GM23248 (cell line): ENCODE data around the gene MEX3A. TPM values are rescaled to one million over a fixed set of nuclear protein-coding genes. Genes with fewer than 3 reads are reported as not detected.

Experiments
- DNase-seq: peaks from one replicate; pipeline ENCODE4 v3.0.0-alpha.2; 2015
- H2AFZ ChIP-seq: fragments of 200-600 bp; sonication (generic); 2 replicates; pipeline ENCODE4 v1.6.1; 2016; ENCODE audit warnings: antibody characterized with exemption
- H3F3A ChIP-seq: fragments of 200-600 bp; sonication (generic); 2 replicates; pipeline ENCODE4 v1.6.1; 2016; ENCODE audit warnings: mild to moderate bottlenecking, antibody characterized with exemption, mixed run types; ENCODE audit not compliant: insufficient read depth
- H3K27ac ChIP-seq: fragments of 200-600 bp; sonication (generic); 2 replicates; pipeline ENCODE4 v1.5.1; 2016; ENCODE audit warnings: mild to moderate bottlenecking
- H3K27me3 ChIP-seq: fragments of 200-600 bp; sonication (generic); replicated peaks from 2 replicates; pipeline ENCODE4 v1.6.1; 2016; ENCODE audit warnings: mild to moderate bottlenecking; ENCODE audit not compliant: insufficient read depth
- H3K36me3 ChIP-seq: fragments of 200-600 bp; sonication (generic); 2 replicates; pipeline ENCODE4 v1.6.1; 2016; ENCODE audit warnings: low read depth, mild to moderate bottlenecking
- H3K4me1 ChIP-seq: fragments of 200-600 bp; sonication (generic); 2 replicates; pipeline ENCODE4 v1.6.1; 2016; ENCODE audit warnings: mild to moderate bottlenecking; ENCODE audit not compliant: insufficient read depth
- H3K4me2 ChIP-seq: fragments of 200-600 bp; sonication (generic); one replicate; pipeline ENCODE4 v1.6.1; 2016; ENCODE audit warnings: mild to moderate bottlenecking; ENCODE audit not compliant: unreplicated experiment
- H3K4me3 ChIP-seq: fragments of 200-600 bp; sonication (generic); 2 replicates; pipeline ENCODE4 v1.5.1; 2016; ENCODE audit warnings: mild to moderate bottlenecking
- H3K79me2 ChIP-seq: fragments of 200-600 bp; sonication (generic); 2 replicates; pipeline ENCODE4 v1.6.1; 2016; ENCODE audit warnings: mild to moderate bottlenecking; ENCODE audit not compliant: insufficient read depth
- H3K9ac ChIP-seq: fragments of 200-600 bp; sonication (generic); 2 replicates; pipeline ENCODE4 v1.6.1; 2016; ENCODE audit warnings: mild to moderate bottlenecking
- H3K9me2 ChIP-seq: fragments of 200-600 bp; sonication (generic); 2 replicates; pipeline ENCODE4 v1.6.1; 2016; ENCODE audit warnings: mixed run types, mild to moderate bottlenecking, moderate library complexity; ENCODE audit not compliant: insufficient read depth
- H3K9me3 ChIP-seq: fragments of 200-600 bp; sonication (generic); one replicate; pipeline ENCODE4 v1.6.1; 2017; ENCODE audit warnings: low read depth
- H4K20me1 ChIP-seq: fragments of 200-600 bp; sonication (generic); 2 replicates; pipeline ENCODE4 v1.6.0; 2016; ENCODE audit not compliant: insufficient read depth
- EZH2 ChIP-seq: fragments of 200-600 bp; sonication (generic); IDR thresholded peaks from 2 replicates; pipeline ENCODE4 v1.6.1; 2018; ENCODE audit warnings: antibody characterized with exemption, mild to moderate bottlenecking; ENCODE audit not compliant: insufficient read depth, poor library complexity, severe bottlenecking
- EZH2phosphoT487 ChIP-seq: fragments of 200-600 bp; sonication (generic); IDR thresholded peaks from 2 replicates; pipeline ENCODE4 v1.6.1; 2018; ENCODE audit warnings: antibody characterized with exemption, moderate library complexity, mild to moderate bottlenecking, low read depth; ENCODE audit not compliant: insufficient read depth
- WGBS, 2 experiments: methylation state at CpG; one replicate each; pipeline ENCODE4 v1.1.6; 2015 to 2017; ENCODE audit warnings: low lambda C conversion rate in 2 of 2, low coverage in 1 of 2; ENCODE audit errors: missing lambda C conversion rate in 2 of 2; 5-methylcytosine and 5-hydroxymethylcytosine counted together
- in situ Hi-C: fragments of 300-500 bp; cut with MboI; formaldehyde crosslinking; loops from 2 replicates; pipeline ENCODE4 v1.15.0; 2020
- polyA plus RNA-seq: library from polyadenylated mRNA; unstranded; fragments of >200 nt; fragmentation: Nextera tagmentation; extraction: Ambion mirVana; gene quantifications from 2 replicates; pipeline ENCODE4 v1.2.1, GENCODE V29; 2016
- total RNA-seq: library from RNA; depleted of rRNA; stranded (reverse); fragments of >200 nt; shearing (Covaris generic); gene quantifications from 2 replicates; pipeline ENCODE4 v1.2.3, GENCODE V29; 2014; rRNA removed

Gene MEX3A
- total and polyA plus RNA-seq, 2 experiments from 2014 or later: 0.05 to 0.22 TPM

- H3K4me3 ChIP-seq: no peak overlapping the region
- H3K36me3 ChIP-seq: no peaks in the 10 kb centered on the region
- no peak overlapping the region for H3K9ac ChIP-seq
- no peak for DNase-seq
- TF ChIP-seq EZH2 (no peak), EZH2phosphoT487 (no peak)
- 0 out of 2 replicates have a peak, but pooled peaks cover 1% of the 10 kb centered on the region for H3K4me1 ChIP-seq
- 64 to 79% methylated on average over 5 of the region's 5 CpGs for WGBS, 2 experiments
- no peaks in the 10 kb centered on the region for H3F3A ChIP-seq
- H2AFZ ChIP-seq: no peak overlapping the region
- no peak overlapping the region for H3K27ac ChIP-seq
- H3K9me3 ChIP-seq: no peaks in the 10 kb centered on the region
- no peaks in the 10 kb centered on the region for H4K20me1 ChIP-seq
- H3K27me3 ChIP-seq: no peaks in the 10 kb centered on the region
- in situ Hi-C loops: no loop called here
- no peaks in the 10 kb centered on the region for H3K9me2 ChIP-seq
- peaks cover 9% of the 10 kb centered on the region for H3K79me2 ChIP-seq
- H3K4me2 ChIP-seq: no peak overlapping the region
Observed at GRCh38 chr1:156024801-156025200, 57.5 kb downstream of the MEX3A start.

Other genes starting within 250 kb of the MEX3A start
- 20.4 and 24.4 TPM in 2 replicates for gene GON4L, start 225.3 kb downstream of the MEX3A start, total RNA-seq
- gene GON4L, start 225.3 kb downstream of the MEX3A start, polyA plus RNA-seq: 24.9 and 30.3 TPM in 2 replicates
- gene SYT11, start 222.9 kb downstream of the MEX3A start, total RNA-seq: 28.5 and 30.2 TPM in 2 replicates
- 16.2 and 18.3 TPM in 2 replicates for gene SYT11, start 222.9 kb downstream of the MEX3A start, polyA plus RNA-seq
- 29.7 and 32.4 TPM in 2 replicates for gene RIT1, start 171.1 kb downstream of the MEX3A start, total RNA-seq
- gene RIT1, start 171.1 kb downstream of the MEX3A start, polyA plus RNA-seq: 30.5 and 33.1 TPM in 2 replicates
- gene KHDC4, start 148.1 kb downstream of the MEX3A start, total RNA-seq: 24.2 TPM in 2 replicates
- gene KHDC4, start 148.1 kb downstream of the MEX3A start, polyA plus RNA-seq: 25.3 and 27.8 TPM in 2 replicates
- gene RXFP4, start 140.8 kb downstream of the MEX3A start, total RNA-seq: not detected in 2 replicates
- 0.20 and 0.39 TPM in 2 replicates for gene RXFP4, start 140.8 kb downstream of the MEX3A start, polyA plus RNA-seq
- gene ARHGEF2, start 103.9 kb downstream of the MEX3A start, total RNA-seq: 136 and 139 TPM in 2 replicates
- gene ARHGEF2, start 103.9 kb downstream of the MEX3A start, polyA plus RNA-seq: 76.7 and 77.7 TPM in 2 replicates
- gene SSR2, start 61.5 kb downstream of the MEX3A start, total RNA-seq: 433 and 695 TPM in 2 replicates
- 318 and 327 TPM in 2 replicates for gene SSR2, start 61.5 kb downstream of the MEX3A start, polyA plus RNA-seq
- gene UBQLN4, start 28.7 kb downstream of the MEX3A start, total RNA-seq: 18.4 and 19.0 TPM in 2 replicates
- gene UBQLN4, start 28.7 kb downstream of the MEX3A start, polyA plus RNA-seq: 9.9 and 10.6 TPM in 2 replicates
- 41.3 and 52.7 TPM in 2 replicates for gene LAMTOR2, start 27.7 kb downstream of the MEX3A start, total RNA-seq
- gene LAMTOR2, start 27.7 kb downstream of the MEX3A start, polyA plus RNA-seq: 140 and 143 TPM in 2 replicates
- gene RAB25, start 21.3 kb downstream of the MEX3A start, total RNA-seq: not detected in 2 replicates
- not detected in 2 replicates for gene RAB25, start 21.3 kb downstream of the MEX3A start, polyA plus RNA-seq
- 1,219 and 1,322 TPM in 2 replicates for gene LMNA, start 32.2 kb upstream of the MEX3A start, total RNA-seq
- gene LMNA, start 32.2 kb upstream of the MEX3A start, polyA plus RNA-seq: 1,230 and 1,270 TPM in 2 replicates
- gene SEMA4A, start 71.1 kb upstream of the MEX3A start, total RNA-seq: 1.1 TPM in 1 of 2 replicates, not detected in the other
- 0.35 and 0.51 TPM in 2 replicates for gene SEMA4A, start 71.1 kb upstream of the MEX3A start, polyA plus RNA-seq
- 12.4 and 14.3 TPM in 2 replicates for gene SLC25A44, start 111.6 kb upstream of the MEX3A start, total RNA-seq
- 15.4 and 16.4 TPM in 2 replicates for gene SLC25A44, start 111.6 kb upstream of the MEX3A start, polyA plus RNA-seq
- gene PMF1, start 130.5 kb upstream of the MEX3A start, total RNA-seq: 42.2 and 44.4 TPM in 2 replicates
- gene PMF1, start 130.5 kb upstream of the MEX3A start, polyA plus RNA-seq: 47.7 and 49.7 TPM in 2 replicates
- gene BGLAP, start 159.7 kb upstream of the MEX3A start, total RNA-seq: not detected in 2 replicates
- 0.25 and 0.54 TPM in 2 replicates for gene BGLAP, start 159.7 kb upstream of the MEX3A start, polyA plus RNA-seq
- 0.54 and 0.63 TPM in 2 replicates for gene PAQR6, start 165.6 kb upstream of the MEX3A start, total RNA-seq
- gene PAQR6, start 165.6 kb upstream of the MEX3A start, polyA plus RNA-seq: 0.38 and 0.81 TPM in 2 replicates
- 60.0 and 68.2 TPM in 2 replicates for gene SMG5, start 200.4 kb upstream of the MEX3A start, total RNA-seq
- gene SMG5, start 200.4 kb upstream of the MEX3A start, polyA plus RNA-seq: 30.7 and 32.2 TPM in 2 replicates
- 0.63 and 1.8 TPM in 2 replicates for gene TMEM79, start 201.9 kb upstream of the MEX3A start, total RNA-seq
- gene TMEM79, start 201.9 kb upstream of the MEX3A start, polyA plus RNA-seq: 3.8 and 3.9 TPM in 2 replicates
- gene GLMP, start 213.2 kb upstream of the MEX3A start, total RNA-seq: 77.8 and 89.7 TPM in 2 replicates
- 59.9 and 63.8 TPM in 2 replicates for gene GLMP, start 213.2 kb upstream of the MEX3A start, polyA plus RNA-seq
- not detected in 2 replicates for gene VHLL, start 216.8 kb upstream of the MEX3A start, total RNA-seq
- not detected in 2 replicates for gene VHLL, start 216.8 kb upstream of the MEX3A start, polyA plus RNA-seq